Lung (tissue), 12 donors: ENCODE data around the gene PCIF1. TPM values are rescaled to one million over a fixed set of nuclear protein-coding genes. Genes with fewer than 3 reads are reported as not detected.
"Not testable (repeated sequence)": the region's sequence is repeated elsewhere in the genome, so short reads cannot be mapped to it uniquely, and the experiment has no call there.

Experiments used
- ATAC-seq: fragments of 200-7000 bp; cut with Tn5 transposase; one replicate; pipeline ENCODE4 v1.9.1; 2020; ENCODE audit warnings: moderate number of reproducible peaks; ENCODE audit not compliant: insufficient read depth, low FRiP score
- DNase-seq, 3 donors: peaks; one replicate each; pipeline ENCODE4 v3.0.0-alpha.2; 2013 to 2017
- H3K27ac ChIP-seq, 2 donors: one replicate each; pipeline ENCODE4 v1.5.1; 2013; ENCODE audit warnings: mild to moderate bottlenecking in 2 of 2, moderate library complexity in 2 of 2, control low read depth in 1 of 2, inconsistent platforms in 1 of 2, low read depth in 1 of 2, low read length in 1 of 2
- H3K27me3 ChIP-seq, 3 donors: one replicate each; pipeline ENCODE4 v1.5.1; 2013; ENCODE audit warnings: low read length in 2 of 3; ENCODE audit not compliant: control insufficient read depth in 3 of 3, insufficient read depth in 3 of 3
- H3K36me3 ChIP-seq, 4 donors: one replicate each; pipeline ENCODE4 v1.5.1; 2013; ENCODE audit warnings: low read length in 4 of 4, mild to moderate bottlenecking in 1 of 4, moderate library complexity in 1 of 4; ENCODE audit not compliant: control insufficient read depth in 4 of 4, insufficient read depth in 4 of 4
- H3K4me1 ChIP-seq, 5 donors: one replicate each; pipeline ENCODE4 v1.5.1; 2013; ENCODE audit warnings: low read length in 5 of 5, mild to moderate bottlenecking in 2 of 5, moderate library complexity in 1 of 5; ENCODE audit not compliant: control insufficient read depth in 5 of 5, insufficient read depth in 5 of 5
- H3K4me3 ChIP-seq: one replicate; pipeline ENCODE4 v1.5.1; 2013; ENCODE audit warnings: mild to moderate bottlenecking, control low read depth, moderate library complexity
- H3K9ac ChIP-seq, 2 donors: one replicate each; pipeline ENCODE4 v1.5.1; 2013; ENCODE audit warnings: low read length in 2 of 2, control low read depth in 1 of 2; ENCODE audit not compliant: insufficient read depth in 1 of 2
- H3K9me3 ChIP-seq, 4 donors: one replicate each; pipeline ENCODE4 v1.5.1; 2013; ENCODE audit warnings: low read length in 3 of 4, mild to moderate bottlenecking in 1 of 4, moderate library complexity in 1 of 4; ENCODE audit not compliant: control insufficient read depth in 4 of 4, insufficient read depth in 3 of 4
- WGBS, 2 donors: extraction: QIAGEN DNeasy Blood & Tissue Kit; methylation state at CpG; one replicate each; pipeline ENCODE4 v1.1.7; 2013; 5-methylcytosine and 5-hydroxymethylcytosine counted together
- polyA plus RNA-seq, 2 donors: library from polyadenylated mRNA; stranded (reverse); fragments of 200-250 nt; gene quantifications; one replicate each; pipeline ENCODE4 v1.2.1, GENCODE V29; 2013
- total RNA-seq, 2 donors: library from RNA; depleted of rRNA in 1 of 2; stranded (reverse); fragments of >200 nt in 1 of 2; gene quantifications; one replicate each; pipeline ENCODE4 v1.2.1, GENCODE V29; 2014 to 2021
- TF ChIP-seq, protein P1 (sequence below): IDR thresholded peaks from 2 replicates; pipeline ENCODE4 v1.5.1; 2012; ENCODE audit warnings: mild to moderate bottlenecking; ENCODE audit errors: control extremely low read depth, extremely low read depth
- donor health status: control.
- donor health status: control.
- donor health status: Bipolar disorder and iron deficiency.
- donor health status: healthy.
- donor health status: DM: yes; HTN: yes; CAD: no.

The PCIF1 gene
- total and polyA plus RNA-seq, 4 donors = 27.7 to 48.1 (median 32.0) TPM

DNA sequence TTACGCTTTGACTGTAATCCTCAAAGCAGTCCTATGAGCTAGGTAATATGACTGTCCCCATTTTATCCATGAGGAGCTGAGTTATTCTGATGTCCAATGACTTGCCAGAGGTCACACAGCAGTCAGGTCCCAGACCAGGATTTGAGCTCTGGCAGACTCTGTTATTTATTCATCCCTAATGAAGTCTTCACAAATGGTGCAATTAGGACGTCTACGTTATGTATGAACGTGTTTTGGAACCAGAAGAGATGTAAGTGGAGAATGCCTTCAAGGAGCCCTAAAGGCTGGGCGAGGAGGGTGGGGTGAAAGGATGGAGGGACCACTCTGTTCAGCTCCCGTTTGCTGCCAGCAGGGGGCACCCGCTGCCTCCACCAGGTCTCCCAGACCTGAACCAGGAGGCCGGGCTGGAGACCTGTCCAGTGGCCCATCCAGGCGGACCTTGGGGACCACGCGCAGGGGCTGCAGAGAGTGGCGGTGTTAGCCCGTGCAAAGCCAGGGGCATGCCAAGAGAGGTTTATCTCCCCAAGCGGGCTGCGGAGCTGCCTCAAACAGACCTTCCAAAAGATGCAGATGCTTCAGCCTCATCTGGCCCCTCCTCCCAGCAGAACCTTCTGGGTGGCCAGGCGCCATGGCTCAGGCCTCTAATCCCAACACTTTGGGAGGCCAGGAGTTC, 52.8 kb downstream of the PCIF1 start:
- TF ChIP-seq, protein P1, sequence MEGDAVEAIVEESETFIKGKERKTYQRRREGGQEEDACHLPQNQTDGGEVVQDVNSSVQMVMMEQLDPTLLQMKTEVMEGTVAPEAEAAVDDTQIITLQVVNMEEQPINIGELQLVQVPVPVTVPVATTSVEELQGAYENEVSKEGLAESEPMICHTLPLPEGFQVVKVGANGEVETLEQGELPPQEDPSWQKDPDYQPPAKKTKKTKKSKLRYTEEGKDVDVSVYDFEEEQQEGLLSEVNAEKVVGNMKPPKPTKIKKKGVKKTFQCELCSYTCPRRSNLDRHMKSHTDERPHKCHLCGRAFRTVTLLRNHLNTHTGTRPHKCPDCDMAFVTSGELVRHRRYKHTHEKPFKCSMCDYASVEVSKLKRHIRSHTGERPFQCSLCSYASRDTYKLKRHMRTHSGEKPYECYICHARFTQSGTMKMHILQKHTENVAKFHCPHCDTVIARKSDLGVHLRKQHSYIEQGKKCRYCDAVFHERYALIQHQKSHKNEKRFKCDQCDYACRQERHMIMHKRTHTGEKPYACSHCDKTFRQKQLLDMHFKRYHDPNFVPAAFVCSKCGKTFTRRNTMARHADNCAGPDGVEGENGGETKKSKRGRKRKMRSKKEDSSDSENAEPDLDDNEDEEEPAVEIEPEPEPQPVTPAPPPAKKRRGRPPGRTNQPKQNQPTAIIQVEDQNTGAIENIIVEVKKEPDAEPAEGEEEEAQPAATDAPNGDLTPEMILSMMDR = peak; percentile 53
- Histone ChIP-seq H3K9ac (no peak overlapping the region), H3K9me3 (no peaks in the 10 kb centered on the region), H3K4me1 (peaks cover 0 to 2% (median 0%) of the 10 kb centered on the region in 5 donors), H3K27ac (no peak overlapping the region), H3K27me3 (peaks cover 0 to 6% (median 0%) of the 10 kb centered on the region in 3 donors), H3K36me3 (no peaks in the 10 kb centered on the region), H3K4me3 (no peak overlapping the region)
- DNase-seq (peak; percentile 31 to 53 (median 37)), ATAC-seq (peak; percentile 58)
- WGBS, 2 donors = 7% methylated on average over 16 of the region's 16 CpGs

DNA sequence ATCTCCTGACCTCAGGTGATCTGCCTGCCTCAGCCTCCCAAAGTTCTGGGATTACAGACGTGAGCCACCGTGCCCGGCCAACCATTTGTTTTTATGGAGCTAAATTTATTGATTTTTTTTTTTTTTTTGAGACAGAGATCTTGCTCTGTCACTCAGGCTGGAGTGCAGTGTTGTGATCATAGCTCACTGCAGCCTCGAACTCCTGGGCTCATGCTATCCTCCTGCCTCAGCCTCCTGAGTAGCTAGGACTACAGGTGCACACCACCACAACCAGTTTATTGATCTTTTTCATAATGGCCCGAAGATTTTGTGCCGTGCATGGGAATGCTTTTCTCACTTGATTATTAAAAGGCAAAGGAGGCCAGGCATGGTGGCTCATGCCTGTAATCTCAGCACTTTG, 54.3 kb downstream of the PCIF1 start:
- not testable (repeated sequence) for H3K36me3 ChIP-seq, H3K27me3 ChIP-seq

DNA sequence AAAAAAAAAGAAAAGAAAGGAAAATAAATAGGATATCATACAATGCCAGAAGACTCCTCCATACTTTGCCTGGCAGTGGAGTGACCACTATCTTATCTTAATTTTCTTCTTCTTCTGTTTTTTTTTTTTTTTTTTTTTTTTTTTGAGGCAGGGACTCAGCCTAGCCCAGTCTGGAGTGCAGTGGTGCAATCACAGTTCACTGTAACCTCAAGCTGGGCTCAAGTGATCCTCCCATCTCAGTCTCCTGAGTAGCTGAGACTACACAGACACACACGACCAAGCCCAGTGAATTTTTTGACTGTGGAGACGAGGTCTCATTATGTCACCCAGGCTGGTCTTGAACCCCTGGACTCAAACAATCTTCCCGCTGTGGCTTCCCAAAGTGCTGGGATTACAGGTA, 57.1 kb downstream of the PCIF1 start:
- ATAC-seq = no peak
- DNase-seq = no peak
- peaks cover 0 to 6% (median 0%) of the 10 kb centered on the region in 3 donors for H3K27me3 ChIP-seq

More for the DNA sequence above, 54.3 kb downstream of the PCIF1 start:
- 82 to 83% methylated on average over 6 of the region's 6 CpGs for WGBS, 2 donors
- not testable (repeated sequence) for H3K27ac ChIP-seq, H3K9ac ChIP-seq, ATAC-seq, H3K4me1 ChIP-seq, H3K4me3 ChIP-seq, H3K9me3 ChIP-seq, DNase-seq

DNA sequence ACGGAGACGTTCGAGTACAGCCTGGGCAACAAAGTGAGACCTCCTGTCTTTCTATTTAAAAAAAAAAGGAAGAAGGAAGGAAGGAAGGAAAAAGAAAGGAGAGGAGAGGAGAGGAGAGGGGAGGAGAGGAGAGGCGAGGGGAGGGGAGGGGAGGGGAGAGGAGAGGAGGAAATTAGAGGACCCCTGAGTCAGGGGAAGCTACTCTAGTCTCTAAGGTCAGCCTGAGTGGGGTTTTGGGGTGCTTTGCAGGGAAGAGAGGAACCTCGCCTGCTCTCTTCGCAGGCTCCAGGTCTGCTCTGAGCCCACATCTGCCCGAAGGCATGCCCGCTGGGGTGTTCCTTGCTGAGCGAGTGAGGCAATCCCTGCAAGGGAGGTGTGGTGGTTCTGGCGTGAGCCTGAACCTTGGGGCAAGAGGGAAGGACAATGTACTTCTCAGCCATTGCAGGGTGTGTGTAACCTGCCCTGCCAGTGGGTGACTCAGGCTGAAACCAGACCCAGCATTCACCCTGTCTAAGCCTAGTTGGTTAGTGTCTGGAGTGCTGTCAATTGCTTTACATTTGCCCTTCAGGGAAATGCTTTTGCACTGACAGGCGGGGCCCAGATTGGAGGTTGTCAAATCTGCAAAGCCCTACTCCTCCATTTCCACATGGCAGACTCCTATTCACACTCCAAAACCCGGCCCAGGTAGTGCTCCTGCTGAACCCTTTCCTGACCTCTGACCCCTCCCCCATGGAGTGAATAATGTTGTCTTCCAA, 58.9 kb downstream of the PCIF1 start:
- peaks cover 3 to 5% (median 4%) of the 10 kb centered on the region in 3 donors for H3K27me3 ChIP-seq
- ATAC-seq (peak; percentile 59), DNase-seq (no peak)
- no peak overlapping the region for H3K27ac ChIP-seq
- H3K36me3 ChIP-seq = no peaks in the 10 kb centered on the region
- TF ChIP-seq, protein P1 = no peak
- H3K9ac ChIP-seq = no peak overlapping the region
- WGBS, 2 donors = 61 to 66% methylated on average over 11 to 12 of the region's 12 CpGs
- H3K4me1 ChIP-seq = no peaks in the 10 kb centered on the region
- no peaks in the 10 kb centered on the region for H3K9me3 ChIP-seq
- no peak overlapping the region for H3K4me3 ChIP-seq

More for the DNA sequence above, 57.1 kb downstream of the PCIF1 start:
- no peak overlapping the region for H3K27ac ChIP-seq
- TF ChIP-seq, protein P1 = no peak
- no peaks in the 10 kb centered on the region for H3K36me3 ChIP-seq
- H3K4me1 ChIP-seq = peaks cover 0 to 2% (median 0%) of the 10 kb centered on the region in 5 donors
- no peak overlapping the region for H3K9ac ChIP-seq
- 83 to 89% methylated on average over 3 of the region's 3 CpGs for WGBS, 2 donors
- no peak overlapping the region for H3K4me3 ChIP-seq
- H3K9me3 ChIP-seq = no peaks in the 10 kb centered on the region
